Progenitor cell of endocrine pancreas (in vitro differentiated cells): ENCODE results near the gene TCF23. TPM values are rescaled to one million over a fixed set of nuclear protein-coding genes. Genes with fewer than 3 reads are reported as not detected.

Experiments used
- DNase-seq: peaks from one replicate; pipeline ENCODE4 v3.0.0; 2021; ENCODE audit warnings: low spot score; ENCODE audit not compliant: unreplicated experiment
- H3K27ac Mint-ChIP-seq: 2 replicates; pipeline ENCODE4 v1.8.0; 2021; ENCODE audit warnings: mild to moderate bottlenecking, moderate library complexity, mixed read lengths
- H3K27me3 Mint-ChIP-seq: 2 replicates; pipeline ENCODE4 v1.8.0; 2021; ENCODE audit warnings: mixed read lengths
- H3K36me3 Mint-ChIP-seq: 2 replicates; pipeline ENCODE4 v1.8.0; 2022; ENCODE audit warnings: mixed read lengths; ENCODE audit not compliant: insufficient read depth
- H3K4me1 Mint-ChIP-seq: 2 replicates; pipeline ENCODE4 v1.8.0; 2021; ENCODE audit warnings: low read depth, mixed read lengths
- H3K4me3 Mint-ChIP-seq: 2 replicates; pipeline ENCODE4 v1.8.0; 2021; ENCODE audit warnings: low read depth, mild to moderate bottlenecking, moderate library complexity, mixed read lengths
- H3K9me3 Mint-ChIP-seq: 2 replicates; pipeline ENCODE4 v1.8.0; 2021; ENCODE audit warnings: low read depth, mixed read lengths
- CTCF ChIP-seq: fragments of 200-600 bp; sonication (generic); IDR thresholded peaks from one replicate; pipeline ENCODE4 v1.5.0; 2021; ENCODE audit warnings: antibody characterized with exemption, mild to moderate bottlenecking; ENCODE audit not compliant: unreplicated experiment
- long read RNA-seq: library from polyadenylated mRNA; unstranded; transcript quantifications from one replicate; pipeline ENCODE4 v2.0.0, GENCODE V29; 2020
- total RNA-seq: library from RNA; stranded (reverse); gene quantifications from 2 replicates; pipeline ENCODE4 v1.2.1, GENCODE V29; 2021

TCF23 gene
- not detected in 2 replicates for total RNA-seq
- long read RNA-seq = 0 reads

GRCh38 chr2:27148801-27149439 is at the start of gene TCF23:
Gene TCF23 (plus strand): TSS chr2:27149004. CDS start chr2:27149134, 130 bp downstream.
- TF ChIP-seq CTCF = no peak
- Mint-ChIP-seq H3K9me3 (no peaks in the 10 kb centered on the region), H3K4me1 (no peaks in the 10 kb centered on the region), H3K27ac (no peak within 1 kb of the TSS), H3K4me3 (no peak within 1 kb of the TSS), H3K36me3 (no peaks in the 10 kb centered on the region), H3K27me3 (no peaks in the 10 kb centered on the region)
- no peak for DNase-seq

- DNase-seq = no peak
- no peak for TF ChIP-seq CTCF
- Mint-ChIP-seq H3K27ac (no peak overlapping the region), H3K36me3 (no peaks in the 10 kb centered on the region), H3K27me3 (peaks cover 11% of the 10 kb centered on the region), H3K4me3 (no peak overlapping the region), H3K9me3 (no peaks in the 10 kb centered on the region), H3K4me1 (peaks cover 6% of the 10 kb centered on the region)
Measured at GRCh38 chr2:27099334-27099955, 49.4 kb upstream of the TCF23 start.

- no peak for TF ChIP-seq CTCF
- Mint-ChIP-seq H3K9me3 (no peaks in the 10 kb centered on the region), H3K36me3 (no peaks in the 10 kb centered on the region), H3K4me3 (no peak overlapping the region), H3K27ac (no peak overlapping the region), H3K27me3 (peaks cover 14% of the 10 kb centered on the region), H3K4me1 (peaks cover 6% of the 10 kb centered on the region)
- DNase-seq = no peak
Measured at GRCh38 chr2:27100036-27100435, 48.8 kb upstream of the TCF23 start.

- TF ChIP-seq CTCF = no peak
- DNase-seq = no peak
- H3K4me1 Mint-ChIP-seq = no peaks in the 10 kb centered on the region
- H3K36me3 Mint-ChIP-seq = no peaks in the 10 kb centered on the region
- H3K27ac Mint-ChIP-seq = no peak overlapping the region
- H3K27me3 Mint-ChIP-seq = peaks cover 21% of the 10 kb centered on the region
- H3K9me3 Mint-ChIP-seq = no peaks in the 10 kb centered on the region
- no peak overlapping the region for H3K4me3 Mint-ChIP-seq
Measured at GRCh38 chr2:27102329-27102728, 46.5 kb upstream of the TCF23 start.

GRCh38 chr2:27105981-27106380 is 42.8 kb upstream of the TCF23 start:
- no peaks in the 10 kb centered on the region for H3K36me3 Mint-ChIP-seq
- H3K4me3 Mint-ChIP-seq = no peak overlapping the region

More at GRCh38 chr2:27105981-27106380, 42.8 kb upstream of the TCF23 start:
- no peak for TF ChIP-seq CTCF
- Mint-ChIP-seq H3K27me3 (peaks cover 21% of the 10 kb centered on the region), H3K4me1 (no peaks in the 10 kb centered on the region), H3K27ac (no peak overlapping the region), H3K9me3 (no peaks in the 10 kb centered on the region)
- no peak for DNase-seq
